ENCODE measurements around the gene DDX1. TPM values are rescaled to one million over a fixed set of nuclear protein-coding genes. Genes with fewer than 3 reads are reported as not detected.
"Not testable (repeated sequence)": the region's sequence is repeated elsewhere in the genome, so short reads cannot be mapped to it uniquely, and the experiment has no call there.

Gene DDX1
- total RNA-seq, 1 donor from 2014 or later, result 77.0 TPM

GRCh38 chr2:15620340-15620739, 28.7 kb downstream of the DDX1 start:
- H3K4me3 ChIP-seq (ENCODE audit: low read depth, low read length), result no peak overlapping the region
- DNase-seq (ENCODE audit: low read depth), result no peak
- TF ChIP-seq CTCF (conservative IDR thresholded peaks at IDR 0.05; ENCODE audit: low read depth, low read length), result no peak

GRCh38 chr2:15620857-15621471, 29.3 kb downstream of the DDX1 start:
- no peak for DNase-seq (ENCODE audit: low read depth)
- no peak overlapping the region for H3K4me3 ChIP-seq (ENCODE audit: low read depth, low read length)
- TF ChIP-seq CTCF (conservative IDR thresholded peaks at IDR 0.05; ENCODE audit: low read depth, low read length), result no peak

- not testable (repeated sequence) for DNase-seq (ENCODE audit: low read depth)
Observed at GRCh38 chr2:15621472-15621870, 29.8 kb downstream of the DDX1 start.

GRCh38 chr2:15622214-15622613, 30.5 kb downstream of the DDX1 start:
- H3K4me3 ChIP-seq (ENCODE audit: low read depth, low read length), result no peak overlapping the region
- no peak for TF ChIP-seq CTCF (conservative IDR thresholded peaks at IDR 0.05; ENCODE audit: low read depth, low read length)
- no peak for DNase-seq (ENCODE audit: low read depth)

More at GRCh38 chr2:15621472-15621870, 29.8 kb downstream of the DDX1 start:
- H3K4me3 ChIP-seq (ENCODE audit: low read depth, low read length), result not testable (repeated sequence)

GRCh38 chr2:15622614-15623480, 31.2 kb downstream of the DDX1 start:
- TF ChIP-seq CTCF (conservative IDR thresholded peaks at IDR 0.05; ENCODE audit: low read depth, low read length), result no peak
- no peak for DNase-seq (ENCODE audit: low read depth)
- H3K4me3 ChIP-seq (ENCODE audit: low read depth, low read length), result no peak overlapping the region

GRCh38 chr2:15623481-15623796, 31.8 kb downstream of the DDX1 start:
- no peak for DNase-seq (ENCODE audit: low read depth)
- H3K4me3 ChIP-seq (ENCODE audit: low read depth, low read length), result no peak overlapping the region

More at GRCh38 chr2:15623481-15623796, 31.8 kb downstream of the DDX1 start:
- TF ChIP-seq CTCF (conservative IDR thresholded peaks at IDR 0.05; ENCODE audit: low read depth, low read length), result no peak

Data from epithelial cell of proximal tubule (primary cell).